IMR-90 (cell line): ENCODE data around the gene ZNF157. TPM values are rescaled to one million over a fixed set of nuclear protein-coding genes. Genes with fewer than 3 reads are reported as not detected.

ENCODE experiments used
- ATAC-seq: fragments of 200-7000 bp; cut with Tn5 transposase; 2 replicates; pipeline ENCODE4 v1.9.1; 2020; ENCODE audit warnings: low read depth, mild to moderate bottlenecking, moderate library complexity
- BruUV-seq: library from RNA; stranded (reverse); fragments of 400-500 nt; replicated peaks from 2 replicates; lab custom pipeline; 2021; lab: Mats Ljungman, UMichigan
- CTCF ChIA-PET: fragments of 300-600 bp; formaldehyde crosslinking; extraction: SDS; loops from one replicate; lab custom pipeline; 2021; ENCODE audit warnings: antibody characterized with exemption; lab: Yijun Ruan, JAX
- POLR2A ChIA-PET: fragments of 300-600 bp; sonication (Branson Sonifier 250); formaldehyde crosslinking; loops from one replicate; lab custom pipeline; 2022; ENCODE audit warnings: antibody characterized with exemption; ENCODE audit not compliant: unreplicated experiment; lab: Charles Lee
- DNase-seq: peaks from one replicate; pipeline ENCODE4 v3.0.0; 2013
- H2AFZ ChIP-seq: replicated peaks from 2 replicates; pipeline ENCODE3; 2013; ENCODE audit warnings: low read length, mild to moderate bottlenecking; ENCODE audit not compliant: poor library complexity
- H2AK5ac ChIP-seq: 2 replicates; pipeline ENCODE4 v1.6.1; 2013; ENCODE audit warnings: low read depth, low read length, inconsistent platforms
- H2AK9ac ChIP-seq: replicated peaks from 2 replicates; pipeline ENCODE3; 2013; ENCODE audit warnings: mild to moderate bottlenecking, low read depth, low read length, moderate library complexity; ENCODE audit not compliant: poor library complexity
- H2BK120ac ChIP-seq: 2 replicates; pipeline ENCODE4 v1.6.1; 2013; ENCODE audit warnings: low read depth, low read length, inconsistent platforms
- H2BK15ac ChIP-seq: 3 replicates; pipeline ENCODE4 v1.6.1; 2013; ENCODE audit warnings: low read depth, low read length, inconsistent platforms
- H2BK20ac ChIP-seq: 2 replicates; pipeline ENCODE4 v1.6.1; 2013; ENCODE audit warnings: low read depth, mild to moderate bottlenecking, inconsistent platforms, low read length, moderate library complexity
- H2BK5ac ChIP-seq: 2 replicates; pipeline ENCODE4 v1.6.1; 2013; ENCODE audit warnings: mild to moderate bottlenecking, low read depth, low read length, inconsistent platforms; ENCODE audit not compliant: poor library complexity, severe bottlenecking
- H3K14ac ChIP-seq: replicated peaks from 2 replicates; pipeline ENCODE4 v1.6.1; 2013; ENCODE audit warnings: low read depth, low read length, inconsistent platforms
- H3K18ac ChIP-seq: 2 replicates; pipeline ENCODE4 v1.6.1; 2013; ENCODE audit warnings: low read depth, low read length, control low read depth
- H3K23ac ChIP-seq: 2 replicates; pipeline ENCODE4 v1.6.1; 2013; ENCODE audit warnings: low read depth, low read length, inconsistent platforms
- H3K27ac ChIP-seq: 2 replicates; pipeline ENCODE4 v1.5.1; 2013; ENCODE audit warnings: mild to moderate bottlenecking, control low read depth, low read length; ENCODE audit not compliant: insufficient read depth
- H3K27me3 ChIP-seq: 2 replicates; pipeline ENCODE4 v1.6.1; 2013; ENCODE audit warnings: low read length; ENCODE audit not compliant: control insufficient read depth, insufficient read depth
- H3K36me3 ChIP-seq: 2 replicates; pipeline ENCODE4 v1.6.1; 2013; ENCODE audit warnings: low read length, mixed read lengths; ENCODE audit not compliant: control insufficient read depth, insufficient read depth
- H3K4ac ChIP-seq: 2 replicates; pipeline ENCODE4 v1.6.1; 2013; ENCODE audit warnings: low read depth, low read length, inconsistent platforms
- H3K4me1 ChIP-seq: 2 replicates; pipeline ENCODE4 v1.6.1; 2013; ENCODE audit warnings: low read length, mixed read lengths; ENCODE audit not compliant: control insufficient read depth, insufficient read depth
- H3K4me2 ChIP-seq: 2 replicates; pipeline ENCODE4 v1.6.1; 2013; ENCODE audit warnings: low read depth, mild to moderate bottlenecking, control low read depth, low read length, moderate library complexity
- H3K4me3 ChIP-seq: 2 replicates; pipeline ENCODE4 v1.5.1; 2013; ENCODE audit warnings: low read depth, mild to moderate bottlenecking, control low read depth, low read length, moderate library complexity; ENCODE audit not compliant: insufficient read depth
- H3K56ac ChIP-seq: 2 replicates; pipeline ENCODE4 v1.6.1; 2013; ENCODE audit warnings: low read length, inconsistent platforms; ENCODE audit not compliant: insufficient read depth; ENCODE audit errors: extremely low read depth
- H3K79me1 ChIP-seq, 2 experiments: 2 replicates each; pipeline ENCODE4 v1.6.1; 2013; ENCODE audit warnings: low read length in 2 of 2, inconsistent platforms in 1 of 2, low read depth in 1 of 2
- H3K9ac ChIP-seq: 2 replicates; pipeline ENCODE4 v1.6.1; 2013; ENCODE audit warnings: low read depth, low read length, control low read depth
- H3K9me1 ChIP-seq: 2 replicates; pipeline ENCODE4 v1.6.1; 2013; ENCODE audit warnings: low read length, inconsistent platforms; ENCODE audit not compliant: insufficient read depth
- H3K9me3 ChIP-seq: 2 replicates; pipeline ENCODE4 v1.6.1; 2013; ENCODE audit warnings: low read length; ENCODE audit not compliant: control insufficient read depth, insufficient read depth
- H4K20me1 ChIP-seq: 2 replicates; pipeline ENCODE4 v1.6.1; 2013; ENCODE audit warnings: low read length, inconsistent platforms; ENCODE audit not compliant: insufficient read depth
- H4K5ac ChIP-seq: 2 replicates; pipeline ENCODE4 v1.6.1; 2013; ENCODE audit warnings: mild to moderate bottlenecking, low read depth, low read length, control low read depth
- H4K8ac ChIP-seq, 2 experiments: 2 replicates each; pipeline ENCODE4 v1.6.1; 2013; ENCODE audit warnings: low read depth in 2 of 2, low read length in 2 of 2, control low read depth in 1 of 2, inconsistent platforms in 1 of 2
- H4K91ac ChIP-seq: 2 replicates; pipeline ENCODE4 v1.6.1; 2013; ENCODE audit warnings: low read depth, low read length, inconsistent platforms; ENCODE audit not compliant: insufficient read depth
- BHLHE40 ChIP-seq: fragments of 150-350 bp; IDR thresholded peaks from 2 replicates; pipeline ENCODE4 v1.6.1; 2016; ENCODE audit warnings: mild to moderate bottlenecking, low read depth, low read length
- CHD1 ChIP-seq: IDR thresholded peaks from 2 replicates; pipeline ENCODE4 v1.6.1; 2012; ENCODE audit warnings: low read depth, low read length, improper control_type of control experiment
- CTCF ChIP-seq: conservative IDR thresholded peaks from 2 replicates; pipeline ENCODE4 v1.5.1; 2012; ENCODE audit warnings: mild to moderate bottlenecking, low read depth, low read length, improper control_type of control experiment
- ELK1 ChIP-seq: fragments of 150-350 bp; IDR thresholded peaks from 2 replicates; pipeline ENCODE4 v1.6.1; 2016; ENCODE audit warnings: low read depth, mild to moderate bottlenecking, low read length, moderate library complexity, borderline replicate concordance
- FOS ChIP-seq: fragments of 150-350 bp; IDR thresholded peaks from 2 replicates; pipeline ENCODE4 v1.6.1; 2016; ENCODE audit warnings: low read depth, low read length
- MAFK ChIP-seq: IDR thresholded peaks from 2 replicates; pipeline ENCODE4 v1.6.1; 2012; ENCODE audit warnings: low read depth, low read length, improper control_type of control experiment
- MAZ ChIP-seq: IDR thresholded peaks from 2 replicates; pipeline ENCODE4 v1.6.1; 2012; ENCODE audit warnings: low read depth, mild to moderate bottlenecking, low read length, improper control_type of control experiment, moderate library complexity, borderline replicate concordance
- MXI1 ChIP-seq: IDR thresholded peaks from 2 replicates; pipeline ENCODE4 v1.6.1; 2012; ENCODE audit warnings: low read depth, mild to moderate bottlenecking, low read length, moderate library complexity, borderline replicate concordance
- NFE2L2 ChIP-seq: fragments of 150-350 bp; IDR thresholded peaks from 2 replicates; pipeline ENCODE4 v1.6.1; 2016; ENCODE audit warnings: low read depth, mild to moderate bottlenecking, low read length
- POLR2A ChIP-seq: IDR thresholded peaks from 2 replicates; pipeline ENCODE4 v1.6.1; 2012; ENCODE audit warnings: mild to moderate bottlenecking, low read depth, low read length
- RAD21 ChIP-seq: IDR thresholded peaks from 2 replicates; pipeline ENCODE4 v1.6.1; 2012; ENCODE audit warnings: low read length, improper control_type of control experiment
- RCOR1 ChIP-seq: IDR thresholded peaks from 2 replicates; pipeline ENCODE4 v1.6.1; 2012; ENCODE audit warnings: mild to moderate bottlenecking, low read length, improper control_type of control experiment; ENCODE audit not compliant: insufficient replicate concordance
- RFX5 ChIP-seq: IDR thresholded peaks from 2 replicates; pipeline ENCODE4 v1.8.0; 2012; ENCODE audit warnings: low read depth, mild to moderate bottlenecking, low read length, moderate library complexity
- SMC3 ChIP-seq: fragments of 150-350 bp; IDR thresholded peaks from 2 replicates; pipeline ENCODE4 v1.6.1; 2016; ENCODE audit warnings: low read depth, mild to moderate bottlenecking, antibody characterized with exemption, low read length, moderate library complexity
- USF2 ChIP-seq: fragments of 150-350 bp; IDR thresholded peaks from 2 replicates; pipeline ENCODE4 v1.6.1; 2017; ENCODE audit warnings: mild to moderate bottlenecking, antibody characterized with exemption, low read length, low read depth
- WGBS, 2 experiments: methylation state at CpG; one replicate each; pipeline versions ENCODE4 v1.1.5 to v1.1.7; 2013; ENCODE audit warnings: missing lambda C conversion rate in 2 of 2; ENCODE audit not compliant: insufficient read length in 1 of 2; ENCODE audit errors: extremely low coverage in 2 of 2; 5-methylcytosine and 5-hydroxymethylcytosine counted together
- dilution Hi-C: fragments of 300-500 bp; cut with HindIII; formaldehyde crosslinking; loops from one replicate; pipeline ENCODE4 v1.14.3; 2018; ENCODE audit warnings: low sequenced_read_pairs; ENCODE audit not compliant: unreplicated experiment
- in situ Hi-C: fragments of 300-500 bp; cut with MboI; formaldehyde crosslinking; loops from 3 replicates; pipeline ENCODE4 v1.14.3; 2019; ENCODE audit warnings: low sequenced_read_pairs, inconsistent platforms, mixed read lengths
- intact Hi-C: fragments of 100-400 bp; cut with micrococcal nuclease; formaldehyde crosslinking; loops from 2 replicates; pipeline ENCODE4 v1.10.0; 2022
- polyA plus RNA-seq, 3 experiments: library from polyadenylated mRNA; depleted of rRNA; stranded (reverse); fragments of >200 nt; gene quantifications; 2 replicates each; pipeline ENCODE4 v1.2.3, GENCODE V29; 2012; ENCODE audit warnings: low replicate concordance in 1 of 3
- total RNA-seq: library from RNA; depleted of rRNA; stranded (reverse); fragments of >200 nt; gene quantifications from 2 replicates; pipeline ENCODE4 v1.2.3, GENCODE V29; 2012

Gene ZNF157
- total and polyA plus RNA-seq, 2 of the 4 experiments (the other 2 are of a cell fraction): under 0.01 TPM; not detected in 1

GRCh38 chrX:47366041-47366722, 4.2 kb upstream of the ZNF157 start:
- Histone ChIP-seq H3K9me3 (no peaks in the 10 kb centered on the region), H4K91ac (no peak overlapping the region; the same call in 1 of the 2 replicates), H2BK15ac (no peak overlapping the region), H4K20me1 (no peaks in the 10 kb centered on the region), H3K36me3 (no peaks in the 10 kb centered on the region), H4K5ac (peak overlapping the region; percentile 32; the same call in 1 of the 2 replicates), H3K9me1 (peaks cover 6% of the 10 kb centered on the region; the same call in 1 of the 2 replicates), H3K79me1 (no peaks in the 10 kb centered on the region), H3K18ac (no peak overlapping the region; the same call in 1 of the 2 replicates), H3K4ac (no peak overlapping the region), H3K4me1 (no peaks in the 10 kb centered on the region), H2AK9ac (peak overlapping the region; percentile 82), H3K56ac (no peak overlapping the region), H2BK120ac (peak overlapping the region; percentile 13; the same call in 1 of the 2 replicates), H3K27ac (no peak overlapping the region; the same call in 1 of the 2 replicates), H3K9ac (no peak overlapping the region; the same call in 1 of the 2 replicates), H3K4me3 (peak overlapping the region; percentile 54), H2BK20ac (peak overlapping the region; percentile 35; the same call in 1 of the 2 replicates), H4K8ac (peak overlapping the region; percentile 4 to 66; a peak in 3 of 4 replicates), H3K4me2 (peak overlapping the region; percentile 66), H3K23ac (no peak overlapping the region; the same call in 1 of the 2 replicates), H2AK5ac (no peak overlapping the region), H3K27me3 (no peaks in the 10 kb centered on the region; the same call in 1 of the 2 replicates), H3K14ac (peak overlapping the region; percentile 66), H2BK5ac (no peak overlapping the region), H2AFZ (peak overlapping the region; percentile 92)
- ChIA-PET CTCF (no interaction called here), POLR2A (no interaction called here)
- in situ Hi-C loops (no loop called here), intact Hi-C loops (no loop called here), dilution Hi-C loops (no loop called here)
- peak; percentile 71 for ATAC-seq
- BruUV-seq: no TSS peak
- WGBS, 2 experiments: 47% methylated on average over 6 of the region's 32 CpGs; no CpG with 5 or more reads in 1 of the 2 experiments
- peak; percentile 57 for DNase-seq
- TF ChIP-seq CHD1 (no peak), POLR2A (no peak), SMC3 (no peak), RAD21 (no peak), CTCF (no peak), RCOR1 (no peak), BHLHE40 (no peak), FOS (no peak), MAZ (no peak), MXI1 (no peak), RFX5 (no peak), NFE2L2 (no peak), MAFK (no peak), USF2 (no peak), ELK1 (no peak)
